Mammary epithelial cell (primary cell): Measurements from ENCODE around the gene PARP14.

Experiments used
- EZH2 ChIP-seq: IDR thresholded peaks from 2 replicates; pipeline ENCODE4 v1.6.1; 2012; ENCODE audit warnings: low read length, inconsistent platforms, borderline replicate concordance
- TF ChIP-seq, protein P1 (sequence below), 2 donors: IDR thresholded peaks in 1 of 2; conservative IDR thresholded peaks in 1 of 2; 2 replicates each; pipeline ENCODE4 v1.5.1; 2011 to 2012; ENCODE audit warnings: inconsistent platforms in 2 of 2, low read length in 2 of 2, mild to moderate bottlenecking in 2 of 2, control low read depth in 1 of 2, low read depth in 1 of 2; ENCODE audit not compliant: insufficient read depth in 1 of 2; ENCODE audit errors: extremely low read depth in 1 of 2

DNA sequence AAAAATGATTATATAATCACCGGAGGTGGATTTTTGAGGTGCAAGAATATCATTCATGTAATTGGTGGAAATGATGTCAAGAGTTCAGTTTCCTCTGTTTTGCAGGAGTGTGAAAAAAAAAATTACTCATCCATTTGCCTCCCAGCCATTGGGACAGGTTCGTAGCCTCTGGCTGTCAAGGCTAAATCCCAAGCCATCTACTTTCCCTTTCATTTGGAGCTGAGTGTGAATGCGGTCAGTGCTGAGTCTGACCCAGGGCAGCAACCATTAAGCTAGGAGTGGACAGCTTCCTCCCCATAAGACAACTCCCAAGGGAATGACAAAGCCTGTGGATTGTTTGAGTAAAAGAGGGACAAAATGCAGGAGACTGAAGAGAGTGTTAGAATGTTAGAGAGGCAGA, 33.6 kb downstream of the PARP14 start:
- TF ChIP-seq, protein P1, sequence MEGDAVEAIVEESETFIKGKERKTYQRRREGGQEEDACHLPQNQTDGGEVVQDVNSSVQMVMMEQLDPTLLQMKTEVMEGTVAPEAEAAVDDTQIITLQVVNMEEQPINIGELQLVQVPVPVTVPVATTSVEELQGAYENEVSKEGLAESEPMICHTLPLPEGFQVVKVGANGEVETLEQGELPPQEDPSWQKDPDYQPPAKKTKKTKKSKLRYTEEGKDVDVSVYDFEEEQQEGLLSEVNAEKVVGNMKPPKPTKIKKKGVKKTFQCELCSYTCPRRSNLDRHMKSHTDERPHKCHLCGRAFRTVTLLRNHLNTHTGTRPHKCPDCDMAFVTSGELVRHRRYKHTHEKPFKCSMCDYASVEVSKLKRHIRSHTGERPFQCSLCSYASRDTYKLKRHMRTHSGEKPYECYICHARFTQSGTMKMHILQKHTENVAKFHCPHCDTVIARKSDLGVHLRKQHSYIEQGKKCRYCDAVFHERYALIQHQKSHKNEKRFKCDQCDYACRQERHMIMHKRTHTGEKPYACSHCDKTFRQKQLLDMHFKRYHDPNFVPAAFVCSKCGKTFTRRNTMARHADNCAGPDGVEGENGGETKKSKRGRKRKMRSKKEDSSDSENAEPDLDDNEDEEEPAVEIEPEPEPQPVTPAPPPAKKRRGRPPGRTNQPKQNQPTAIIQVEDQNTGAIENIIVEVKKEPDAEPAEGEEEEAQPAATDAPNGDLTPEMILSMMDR (conservative IDR thresholded peaks at IDR 0.05 in 1 of 2, IDR thresholded peaks at IDR 0.05 in 1 of 2; ENCODE audit: extremely low read depth in 1 of 2, insufficient read depth in 1 of 2, low read depth in 1 of 2, low read length in 2 of 2), result no peak
- TF ChIP-seq EZH2, result no peak
